SK-N-SH (cell line): ENCODE data around the gene KLC4.

Experiments
- CTCF ChIP-seq: fragments of 200-600 bp; sonication (generic); IDR thresholded peaks from 2 replicates; pipeline ENCODE4 v1.6.1; 2017; ENCODE audit warnings: antibody characterized with exemption, mild to moderate bottlenecking, moderate library complexity
- MXI1 ChIP-seq: IDR thresholded peaks from 2 replicates; pipeline ENCODE4 v1.6.1; 2012; ENCODE audit warnings: mild to moderate bottlenecking, low read depth, low read length, improper control_type of control experiment
- POLR2AphosphoS5 ChIP-seq: IDR thresholded peaks from 2 replicates; pipeline ENCODE4 v1.6.1; 2012; ENCODE audit warnings: low read depth, low read length
- RFX5 ChIP-seq: IDR thresholded peaks from 2 replicates; pipeline ENCODE4 v1.6.1; 2012; ENCODE audit warnings: mild to moderate bottlenecking, improper control_type of control experiment, low read length

- no peak for TF ChIP-seq CTCF
- TF ChIP-seq POLR2AphosphoS5 = no peak
- TF ChIP-seq MXI1 = no peak
- TF ChIP-seq RFX5 = no peak
Observed at GRCh38 chr6:43077981-43078511, 18.6 kb downstream of the KLC4 start.
